GM18519 (cell line): ENCODE data around the gene SP6.

Experiments used
- ATAC-seq: cut with Tn5 transposase; IDR thresholded peaks from one replicate; pipeline ENCODE4 v1.9.1; 2021; ENCODE audit warnings: mild to moderate bottlenecking, moderate library complexity; ENCODE audit not compliant: unreplicated experiment, low FRiP score

The SP6 gene

DNA sequence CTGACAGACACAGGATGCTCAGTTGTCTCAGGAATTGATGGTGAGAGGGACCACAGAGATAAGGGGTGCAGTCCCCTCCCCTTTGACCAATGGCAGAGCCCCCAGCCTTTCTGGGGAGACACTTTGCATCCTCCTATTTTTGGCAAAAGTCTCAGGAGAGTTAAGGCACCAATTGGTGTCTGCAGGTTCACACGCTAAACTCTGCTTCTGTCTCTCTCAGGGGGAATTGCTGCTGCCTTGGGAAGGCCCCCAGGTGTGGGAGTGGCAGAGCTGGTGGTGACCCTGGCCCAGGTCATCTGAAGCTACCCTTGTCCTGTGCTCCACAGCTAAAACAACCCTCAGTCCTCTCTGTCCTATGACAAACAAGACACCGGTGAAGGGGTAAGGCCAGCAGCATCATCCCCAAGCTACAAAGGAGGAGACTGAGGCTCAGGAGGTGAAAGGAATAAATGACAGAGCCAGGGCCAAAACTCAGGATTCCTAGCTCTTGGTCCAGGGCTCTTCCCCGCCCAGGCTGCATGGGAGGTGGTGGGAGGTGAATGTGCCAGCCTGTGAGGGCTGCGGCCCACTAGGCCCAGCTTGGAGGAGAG lies 49.7 kb downstream of the SP6 start:
- ATAC-seq = no peak

GRCh38 chr17:47800686-47801085 lies 50.3 kb downstream of the SP6 start:
- no peak for ATAC-seq

GRCh38 chr17:47797797-47798196 lies 53.2 kb downstream of the SP6 start:
- ATAC-seq = no peak
